ENCODE results near the gene NXN. TPM values are rescaled to one million over a fixed set of nuclear protein-coding genes. Genes with fewer than 3 reads are reported as not detected.

NXN gene
- 51.6 TPM for total RNA-seq

- Histone ChIP-seq H3K27ac (peak within 1 kb of the TSS; percentile 93), H3K36me3 (no peaks in the 10 kb centered on the region), H3K9me3 (no peaks in the 10 kb centered on the region), H3K4me1 (peaks cover 43% of the 10 kb centered on the region), H3K27me3 (no peaks in the 10 kb centered on the region), H3K4me3 (peak within 1 kb of the TSS; percentile 93)
- no peak for DNase-seq (ENCODE audit: extremely low spot score in 2 of 2)
- TF ChIP-seq POLR2A (IDR thresholded peaks at IDR 0.05) (peak; percentile 18 to 71), POLR2AphosphoS5 (IDR thresholded peaks at IDR 0.05; ENCODE audit: insufficient read depth in 1 of 2, low read depth in 1 of 2) (peak in 1 of 2 donors; percentile 72), CTCF (IDR thresholded peaks at IDR 0.05) (no peak)
- intact Hi-C loops (cut with DNase I) = loop anchor here (2.0 to 10.0 kb wide), 3 partner anchors 95 to 185 kb away; no protein-coding TSS in a partner anchor
Measured at GRCh38 chr17:979539-980405, at the start of gene NXN. Gene NXN (minus strand): TSS chr17:979776.

DNA sequence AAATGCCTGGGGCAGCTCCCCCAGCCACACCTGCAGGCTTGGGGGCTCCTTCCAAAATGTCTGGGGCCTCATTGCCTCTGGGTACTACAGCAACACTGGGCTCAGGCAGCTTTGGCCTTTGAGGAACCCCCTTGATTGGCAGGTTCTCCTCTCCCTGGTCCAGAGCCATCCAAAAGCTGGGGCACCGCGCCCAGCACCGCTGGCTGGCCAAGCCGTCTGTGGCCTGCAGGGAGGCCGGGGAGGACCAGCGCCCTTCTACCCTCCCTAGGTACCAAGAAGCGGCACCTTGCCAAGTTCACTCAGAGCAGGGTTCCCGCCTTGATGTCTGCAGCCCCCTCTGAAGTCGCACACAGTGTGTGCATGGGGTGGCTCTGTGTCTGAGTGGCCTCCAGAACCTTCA is 47.5 kb upstream of the NXN start:
- peaks cover 0 to 14% of the 10 kb centered on the region in 2 donors for H3K36me3 ChIP-seq
- H3K4me1 ChIP-seq = peaks cover 55% of the 10 kb centered on the region
- H3K9me3 ChIP-seq = no peaks in the 10 kb centered on the region
- intact Hi-C loops (cut with DNase I) = no loop called here
- TF ChIP-seq POLR2A (IDR thresholded peaks at IDR 0.05) = no peak
- TF ChIP-seq POLR2AphosphoS5 (IDR thresholded peaks at IDR 0.05; ENCODE audit: insufficient read depth in 1 of 2, low read depth in 1 of 2) = no peak
- TF ChIP-seq CTCF (IDR thresholded peaks at IDR 0.05) = no peak
- peak overlapping the region; percentile 20 for H3K27ac ChIP-seq
- H3K4me3 ChIP-seq = no peak overlapping the region
- DNase-seq (ENCODE audit: extremely low spot score in 2 of 2) = no peak
- no peaks in the 10 kb centered on the region for H3K27me3 ChIP-seq

DNA sequence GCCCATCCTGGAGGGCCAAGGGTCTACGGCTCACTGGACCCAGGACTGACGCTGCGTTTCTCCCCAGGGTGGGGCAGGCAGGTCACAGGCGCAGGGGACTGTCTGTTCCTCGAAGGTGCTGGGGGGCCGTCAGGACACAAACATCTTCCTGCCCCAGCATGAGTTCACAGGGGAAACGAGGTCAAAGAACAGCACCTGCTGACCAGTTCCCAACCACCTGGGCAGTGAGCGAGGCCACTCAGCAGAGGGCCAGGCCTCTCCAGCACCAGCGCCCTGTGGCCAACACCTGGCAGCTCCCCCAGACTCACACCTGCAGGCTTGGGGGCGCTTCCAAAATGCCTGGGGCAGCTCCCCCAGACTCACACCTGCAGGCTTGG is 47.0 kb upstream of the NXN start:
- intact Hi-C loops (cut with DNase I) = no loop called here
- Histone ChIP-seq H3K27me3 (no peaks in the 10 kb centered on the region), H3K9me3 (no peaks in the 10 kb centered on the region), H3K4me1 (peaks cover 51% of the 10 kb centered on the region), H3K27ac (no peak overlapping the region), H3K36me3 (peaks cover 0 to 14% of the 10 kb centered on the region in 2 donors), H3K4me3 (no peak overlapping the region)
- DNase-seq (ENCODE audit: extremely low spot score in 2 of 2) = no peak
- TF ChIP-seq POLR2A (IDR thresholded peaks at IDR 0.05) (no peak), POLR2AphosphoS5 (IDR thresholded peaks at IDR 0.05; ENCODE audit: insufficient read depth in 1 of 2, low read depth in 1 of 2) (no peak), CTCF (IDR thresholded peaks at IDR 0.05) (no peak)

GRCh38 chr17:1025733-1026598 is 46.4 kb upstream of the NXN start:
- Histone ChIP-seq H3K27me3 (no peaks in the 10 kb centered on the region), H3K36me3 (peaks cover 0 to 14% of the 10 kb centered on the region in 2 donors), H3K4me3 (no peak overlapping the region), H3K27ac (no peak overlapping the region), H3K9me3 (no peaks in the 10 kb centered on the region), H3K4me1 (peaks cover 44% of the 10 kb centered on the region)
- no peak for DNase-seq (ENCODE audit: extremely low spot score in 2 of 2)
- TF ChIP-seq CTCF (IDR thresholded peaks at IDR 0.05) (no peak), POLR2AphosphoS5 (IDR thresholded peaks at IDR 0.05; ENCODE audit: insufficient read depth in 1 of 2, low read depth in 1 of 2) (no peak), POLR2A (IDR thresholded peaks at IDR 0.05) (no peak)
- intact Hi-C loops (cut with DNase I) = no loop called here
